ENCODE measurements around the gene OVOL2. TPM values are rescaled to one million over a fixed set of nuclear protein-coding genes. Genes with fewer than 3 reads are reported as not detected.

The OVOL2 gene
- 0.16 to 0.43 TPM (median 0.19 TPM) in 4 of 5 replicates, not detected in the other for total RNA-seq (2022; extraction: Qiagen RNA extraction; ENCODE audit: low read depth)

GRCh38 chr20:18057101-18057993 lies at the start of gene OVOL2:
OVOL2 (minus strand) TSS chr20:18057916; CDS start chr20:18057634, 282 bp downstream.

Other genes starting within 250 kb of the OVOL2 start
- gene SNX5, start 89.1 kb downstream of the OVOL2 start, total RNA-seq (2022; extraction: Qiagen RNA extraction; ENCODE audit: low read depth): 185 to 249 TPM (median 239 TPM) in 5 replicates
- 43.0 to 46.1 TPM (median 45.5 TPM) in 5 replicates for gene MGME1, start 88.9 kb downstream of the OVOL2 start, total RNA-seq (2022; extraction: Qiagen RNA extraction; ENCODE audit: low read depth)
- 7.6 to 11.0 TPM (median 10.1 TPM) in 5 replicates for gene KAT14, start 79.9 kb upstream of the OVOL2 start, total RNA-seq (2022; extraction: Qiagen RNA extraction; ENCODE audit: low read depth)
- 21.8 to 29.8 TPM (median 26.4 TPM) in 5 replicates for gene PET117, start 79.9 kb upstream of the OVOL2 start, total RNA-seq (2022; extraction: Qiagen RNA extraction; ENCODE audit: low read depth)
- gene ZNF133, start 230.6 kb upstream of the OVOL2 start, total RNA-seq (2022; extraction: Qiagen RNA extraction; ENCODE audit: low read depth): 9.0 to 11.0 TPM (median 10.5 TPM) in 5 replicates